AG04450 (cell line): ENCODE measurements around the gene OSBPL1A. TPM values are rescaled to one million over a fixed set of nuclear protein-coding genes. Genes with fewer than 3 reads are reported as not detected.
"Not testable (repeated sequence)": the region's sequence is repeated elsewhere in the genome, so short reads cannot be mapped to it uniquely, and the experiment has no call there.

Source experiments
- CTCF ChIA-PET: fragments of 300-600, 350-600 bp; formaldehyde crosslinking; extraction: SDS; loops from one replicate; lab custom pipeline; 2022; ENCODE audit warnings: antibody characterized with exemption, inconsistent platforms; lab: Charles Lee
- POLR2A ChIA-PET: fragments of 350-600 bp; formaldehyde crosslinking; extraction: SDS; loops from one replicate; lab custom pipeline; 2021; ENCODE audit warnings: antibody characterized with exemption, inconsistent platforms; lab: Yijun Ruan, JAX
- DNase-seq: peaks from one replicate; pipeline ENCODE4 v3.0.0-alpha.2; 2011; ENCODE audit warnings: low read depth, low spot score
- H3K27ac ChIP-seq: one replicate; pipeline ENCODE4 v1.5.1; 2012; ENCODE audit warnings: low read depth, low read length, control low read depth
- H3K27me3 ChIP-seq: one replicate; pipeline ENCODE4 v1.6.0; 2012; ENCODE audit warnings: low read length; ENCODE audit not compliant: control insufficient read depth, insufficient read depth
- H3K4me3 ChIP-seq: 2 replicates; pipeline ENCODE4 v1.5.1; 2011; ENCODE audit warnings: mild to moderate bottlenecking, low read depth, low read length, control low read depth
- H3K9me3 ChIP-seq: 2 replicates; pipeline ENCODE4 v1.5.1; 2012; ENCODE audit warnings: low read length; ENCODE audit not compliant: control insufficient read depth, insufficient read depth
- polyA plus RNA-seq: library from polyadenylated mRNA; depleted of rRNA; stranded (reverse); fragments of >200 nt; gene quantifications from 2 replicates; pipeline ENCODE4 v1.2.3, GENCODE V29; 2011
- TF ChIP-seq, protein P1 (sequence below): IDR thresholded peaks from 2 replicates; pipeline ENCODE4 v1.5.1; 2011; ENCODE audit warnings: low read depth, low read length, control low read depth, inconsistent platforms

OSBPL1A gene
- polyA plus RNA-seq, 1 experiment, result 56.1 TPM

DNA sequence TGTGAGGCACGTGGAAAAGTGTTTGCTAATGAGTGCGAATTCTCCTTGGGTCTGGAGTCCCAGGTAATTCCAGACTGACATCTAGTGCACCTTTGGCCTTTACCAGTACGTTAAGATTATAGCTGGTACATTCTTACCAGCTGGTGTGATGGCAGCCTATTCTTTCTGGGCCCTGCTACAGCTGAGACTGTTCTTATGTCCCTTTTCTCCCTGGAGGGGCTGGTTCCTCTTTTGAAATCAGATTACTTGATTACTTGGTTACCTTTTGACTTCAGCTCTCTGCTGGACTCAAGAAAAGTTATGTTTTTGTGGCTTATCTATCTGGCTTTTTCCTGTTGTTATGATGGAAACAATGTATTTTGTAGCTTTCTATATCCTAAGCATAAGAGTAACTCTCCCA is 244.2 kb downstream of the OSBPL1A start:
- Histone ChIP-seq H3K27me3 (no peaks in the 10 kb centered on the region), H3K4me3 (no peak overlapping the region), H3K27ac (no peak overlapping the region), H3K9me3 (no peaks in the 10 kb centered on the region; the same call in 1 of the 2 replicates)
- TF ChIP-seq, protein P1, sequence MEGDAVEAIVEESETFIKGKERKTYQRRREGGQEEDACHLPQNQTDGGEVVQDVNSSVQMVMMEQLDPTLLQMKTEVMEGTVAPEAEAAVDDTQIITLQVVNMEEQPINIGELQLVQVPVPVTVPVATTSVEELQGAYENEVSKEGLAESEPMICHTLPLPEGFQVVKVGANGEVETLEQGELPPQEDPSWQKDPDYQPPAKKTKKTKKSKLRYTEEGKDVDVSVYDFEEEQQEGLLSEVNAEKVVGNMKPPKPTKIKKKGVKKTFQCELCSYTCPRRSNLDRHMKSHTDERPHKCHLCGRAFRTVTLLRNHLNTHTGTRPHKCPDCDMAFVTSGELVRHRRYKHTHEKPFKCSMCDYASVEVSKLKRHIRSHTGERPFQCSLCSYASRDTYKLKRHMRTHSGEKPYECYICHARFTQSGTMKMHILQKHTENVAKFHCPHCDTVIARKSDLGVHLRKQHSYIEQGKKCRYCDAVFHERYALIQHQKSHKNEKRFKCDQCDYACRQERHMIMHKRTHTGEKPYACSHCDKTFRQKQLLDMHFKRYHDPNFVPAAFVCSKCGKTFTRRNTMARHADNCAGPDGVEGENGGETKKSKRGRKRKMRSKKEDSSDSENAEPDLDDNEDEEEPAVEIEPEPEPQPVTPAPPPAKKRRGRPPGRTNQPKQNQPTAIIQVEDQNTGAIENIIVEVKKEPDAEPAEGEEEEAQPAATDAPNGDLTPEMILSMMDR, result no peak
- DNase-seq, result no peak
- ChIA-PET CTCF (interaction anchor here (1.5 kb wide), 1 partner anchor 335 kb away, joined by 3 read pairs; no protein-coding TSS in a partner anchor), POLR2A (interaction anchor here (4.3 kb wide), 1 partner anchor 14 kb away, joined by 29 read pairs; the partner anchor contains the start of gene CABYR)

DNA sequence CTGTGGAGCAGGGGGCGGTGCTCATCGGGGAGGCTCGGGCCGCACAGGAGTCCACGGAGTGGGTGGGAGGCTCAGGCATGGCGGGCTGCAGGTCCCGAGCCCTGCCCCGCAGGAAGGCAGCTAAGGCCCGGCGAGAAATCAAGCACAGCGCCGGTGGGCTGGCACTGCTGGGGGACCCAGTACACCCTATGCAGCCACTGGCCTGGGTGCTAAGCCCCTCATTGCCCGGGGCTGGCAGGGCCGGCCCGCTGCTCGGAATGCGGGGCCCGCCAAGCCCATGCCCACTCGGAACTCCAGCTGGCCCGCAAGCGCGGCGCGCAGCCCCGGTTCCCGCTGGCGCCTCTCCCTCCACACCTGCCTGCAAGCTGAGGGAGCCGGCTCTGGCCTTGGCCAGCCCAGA is 248.0 kb downstream of the OSBPL1A start:
- ChIA-PET POLR2A (interaction anchor here (2.9 kb wide), 1 partner anchor 11 kb away, joined by 14 read pairs; the partner anchor contains the start of gene CABYR), CTCF (interaction anchor here (0.6 kb wide), 1 partner anchor 11 kb away, joined by 3 read pairs; no protein-coding TSS in a partner anchor)
- H3K27ac ChIP-seq, H3K27me3 ChIP-seq, H3K9me3 ChIP-seq, H3K4me3 ChIP-seq, DNase-seq: not testable (repeated sequence)

DNA sequence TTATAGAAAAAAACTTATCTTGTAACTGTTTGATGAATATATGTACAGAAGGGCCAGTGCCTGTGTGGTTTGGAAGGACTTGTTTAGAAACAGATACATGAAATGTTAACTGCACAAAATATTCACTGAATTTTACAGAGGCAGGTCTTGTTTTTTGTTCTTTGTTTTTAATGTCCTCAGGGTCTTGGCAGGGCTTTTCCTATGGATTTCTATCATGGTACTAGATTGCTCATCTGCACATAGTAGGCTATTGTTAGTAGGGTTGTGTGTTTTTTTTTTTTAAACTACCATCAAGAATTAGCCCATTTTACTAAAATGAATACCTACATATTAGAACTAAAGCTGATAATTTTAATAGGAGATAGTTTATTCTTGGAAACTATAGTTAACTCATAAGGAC is 255.2 kb downstream of the OSBPL1A start:
- TF ChIP-seq, protein P1, result no peak
- H3K27me3 ChIP-seq, result no peaks in the 10 kb centered on the region
- H3K4me3 ChIP-seq, result no peak overlapping the region
- H3K27ac ChIP-seq, result no peak overlapping the region
- DNase-seq, result no peak
- ChIA-PET POLR2A (no interaction called here), CTCF (interaction anchor here (0.6 kb wide), 1 partner anchor 116 kb away, joined by 4 read pairs; no protein-coding TSS in a partner anchor)
- peaks cover 3% of the 10 kb centered on the region; the same call in 1 of the 2 replicates for H3K9me3 ChIP-seq

DNA sequence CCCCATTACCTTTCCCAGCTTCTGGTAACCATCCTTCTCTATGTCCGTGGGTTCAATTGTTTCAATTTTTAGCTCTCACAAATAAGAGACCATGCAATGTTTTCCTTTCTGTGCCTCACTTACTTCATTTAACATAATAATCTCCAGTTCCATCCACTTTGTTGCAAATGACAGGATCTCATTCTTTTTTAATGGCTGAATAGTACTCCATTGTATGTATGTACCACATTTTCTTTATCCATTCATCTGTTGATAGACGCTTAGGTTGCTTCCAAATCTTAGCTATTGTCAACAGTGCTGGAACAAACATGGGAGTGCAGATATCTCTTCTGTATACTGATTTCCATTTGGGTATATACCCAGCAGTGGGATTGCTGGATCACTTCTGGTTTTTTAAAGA is 256.9 kb downstream of the OSBPL1A start:
- ChIA-PET CTCF (no interaction called here), POLR2A (no interaction called here)
- TF ChIP-seq, protein P1, result no peak
- H3K4me3 ChIP-seq, result no peak overlapping the region
- no peaks in the 10 kb centered on the region for H3K27me3 ChIP-seq
- H3K27ac ChIP-seq, result no peak overlapping the region
- peaks cover 3% of the 10 kb centered on the region; the same call in 1 of the 2 replicates for H3K9me3 ChIP-seq
- DNase-seq, result no peak

DNA sequence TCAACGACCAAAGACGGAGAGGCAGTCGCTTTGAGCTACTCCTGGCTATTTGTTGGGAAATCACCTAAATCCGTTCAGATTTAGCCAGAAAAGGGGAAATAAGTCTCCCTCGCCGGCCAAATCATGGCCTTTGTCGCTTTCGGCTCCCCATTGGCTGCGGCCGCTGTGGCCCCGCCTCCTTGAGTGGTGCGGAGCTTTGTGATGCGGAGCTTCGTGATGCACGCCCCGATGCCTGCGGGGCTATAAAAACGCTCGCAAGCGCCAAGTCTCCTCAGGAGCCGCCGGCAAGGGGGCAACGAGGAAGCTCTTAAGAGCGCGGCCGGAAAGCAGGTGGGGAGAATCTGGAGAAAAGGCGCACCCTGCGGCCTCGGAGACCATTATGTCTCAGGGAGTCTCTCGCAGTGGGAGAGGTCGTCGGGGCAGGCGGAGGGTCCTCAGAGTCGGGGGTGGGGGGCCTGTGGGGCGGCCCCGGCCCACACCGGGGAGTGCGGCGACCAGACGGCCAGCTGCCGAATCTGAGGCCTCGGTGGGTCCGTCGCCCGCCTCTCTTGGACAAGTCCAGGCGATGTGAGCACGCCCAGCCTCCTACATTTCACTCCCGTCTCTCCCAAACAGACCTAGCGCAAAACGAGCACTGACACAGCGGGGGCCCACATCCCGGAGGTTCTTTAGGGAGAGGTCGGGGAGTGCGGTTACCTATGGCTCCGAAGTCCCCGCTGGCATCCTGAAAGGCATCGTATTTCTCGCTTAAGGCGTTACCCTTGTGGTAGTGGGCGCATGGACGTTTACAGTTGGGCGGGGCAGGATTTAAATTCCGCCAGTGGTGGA is 258.6 kb downstream of the OSBPL1A start, which contains the start of gene CABYR:
Gene CABYR (plus strand): TSS at position 274 of the 828 bp plus-strand sequence. CDS start 4,053 bp downstream, outside the sequence.
- CTCF ChIA-PET, result interaction anchor here (0.6 to 1.3 kb wide), 4 partner anchors 13 to 349 kb away, joined by 3 to 6 read pairs (median 4); no protein-coding TSS in a partner anchor
- POLR2A ChIA-PET, result interaction anchor here (0.6 to 1.8 kb wide), 31 partner anchors 9 to 1348 kb away, joined by 3 to 29 read pairs (median 4); partner anchors contain the start of genes OSBPL1A and TTC39C
- peak within 1 kb of the TSS; percentile 57 for H3K27ac ChIP-seq
- peak within 1 kb of the TSS; percentile 62 for H3K4me3 ChIP-seq
- no peaks in the 10 kb centered on the region for H3K27me3 ChIP-seq
- peak; percentile 75 for DNase-seq
- H3K9me3 ChIP-seq, result peaks cover 3% of the 10 kb centered on the region; the same call in 1 of the 2 replicates
- TF ChIP-seq, protein P1, result no peak
